ENCODE measurements around the gene PBX4. TPM values are rescaled to one million over a fixed set of nuclear protein-coding genes. Genes with fewer than 3 reads are reported as not detected.

PBX4 gene
- total and polyA plus RNA-seq, 2 experiments from 2014 or later: 3.2 to 4.3 TPM

- WGBS (ENCODE audit: low lambda C conversion rate, missing lambda C conversion rate): 92% methylated on average over 19 of the region's 19 CpGs
- H3K4me1 ChIP-seq (ENCODE audit: insufficient read depth): peaks cover 4% of the 10 kb centered on the region
- no peak overlapping the region for H3K27ac ChIP-seq
- TF ChIP-seq CTCF (IDR thresholded peaks at IDR 0.05; ENCODE audit: poor library complexity): no peak
- no peak for TF ChIP-seq EZH2 (IDR thresholded peaks at IDR 0.05; ENCODE audit: borderline replicate concordance)
- TF ChIP-seq EZH2phosphoT487 (IDR thresholded peaks at IDR 0.05; ENCODE audit: low read depth, severe bottlenecking, unreplicated experiment): no peak
- no peaks in the 10 kb centered on the region for H3K9me3 ChIP-seq (ENCODE audit: low read depth)
- H3K4me2 ChIP-seq: no peak overlapping the region
- H3K36me3 ChIP-seq (replicated peaks; ENCODE audit: insufficient read depth, low read depth): no peaks in the 10 kb centered on the region
- H3K79me2 ChIP-seq: no peaks in the 10 kb centered on the region
- H3K4me3 ChIP-seq: no peak overlapping the region
- H3K9me2 ChIP-seq (replicated peaks; ENCODE audit: insufficient read depth): no peaks in the 10 kb centered on the region
- H3K27me3 ChIP-seq: no peaks in the 10 kb centered on the region
- no peak for DNase-seq (ENCODE audit: low spot score)
- H2AFZ ChIP-seq: no peak overlapping the region
- H4K20me1 ChIP-seq (ENCODE audit: insufficient read depth, poor library complexity, severe bottlenecking): no peaks in the 10 kb centered on the region
These were observed 74.8 kb downstream of the PBX4 start for GRCh38 chr19:19543640-19544039.

- H3K27me3 ChIP-seq: no peaks in the 10 kb centered on the region
- 96% methylated on average over 13 of the region's 13 CpGs for WGBS (ENCODE audit: low lambda C conversion rate, missing lambda C conversion rate)
- no peaks in the 10 kb centered on the region for H3K9me2 ChIP-seq (replicated peaks; ENCODE audit: insufficient read depth)
- H3K36me3 ChIP-seq (replicated peaks; ENCODE audit: insufficient read depth, low read depth): no peaks in the 10 kb centered on the region
- H4K20me1 ChIP-seq (ENCODE audit: insufficient read depth, poor library complexity, severe bottlenecking): no peaks in the 10 kb centered on the region
- no peak overlapping the region for H3K4me3 ChIP-seq
- no peak for DNase-seq (ENCODE audit: low spot score)
- H3K79me2 ChIP-seq: no peaks in the 10 kb centered on the region
- TF ChIP-seq EZH2phosphoT487 (IDR thresholded peaks at IDR 0.05; ENCODE audit: low read depth, severe bottlenecking, unreplicated experiment) (no peak), CTCF (IDR thresholded peaks at IDR 0.05; ENCODE audit: poor library complexity) (no peak), EZH2 (IDR thresholded peaks at IDR 0.05; ENCODE audit: borderline replicate concordance) (no peak)
- peaks cover 10% of the 10 kb centered on the region for H3K4me1 ChIP-seq (ENCODE audit: insufficient read depth)
- no peak overlapping the region for H2AFZ ChIP-seq
- H3K27ac ChIP-seq: no peak overlapping the region
- no peaks in the 10 kb centered on the region for H3K9me3 ChIP-seq (ENCODE audit: low read depth)
- no peak overlapping the region for H3K4me2 ChIP-seq
These were observed 75.4 kb downstream of the PBX4 start for GRCh38 chr19:19543101-19543500.

- DNase-seq (ENCODE audit: low spot score): no peak
- Histone ChIP-seq H3K27me3 (no peaks in the 10 kb centered on the region), H3K79me2 (no peaks in the 10 kb centered on the region), H3K4me2 (no peak overlapping the region), H3K4me1 (ENCODE audit: insufficient read depth) (peaks cover 13% of the 10 kb centered on the region), H3K36me3 (replicated peaks; ENCODE audit: insufficient read depth, low read depth) (no peaks in the 10 kb centered on the region), H4K20me1 (ENCODE audit: insufficient read depth, poor library complexity, severe bottlenecking) (no peaks in the 10 kb centered on the region), H3K27ac (no peak overlapping the region), H3K9me3 (ENCODE audit: low read depth) (no peaks in the 10 kb centered on the region), H2AFZ (no peak overlapping the region), H3K9me2 (replicated peaks; ENCODE audit: insufficient read depth) (no peaks in the 10 kb centered on the region), H3K4me3 (no peak overlapping the region)
- TF ChIP-seq CTCF (IDR thresholded peaks at IDR 0.05; ENCODE audit: poor library complexity) (no peak), EZH2phosphoT487 (IDR thresholded peaks at IDR 0.05; ENCODE audit: low read depth, severe bottlenecking, unreplicated experiment) (no peak), EZH2 (IDR thresholded peaks at IDR 0.05; ENCODE audit: borderline replicate concordance) (no peak)
- 95% methylated on average over 12 of the region's 12 CpGs for WGBS (ENCODE audit: low lambda C conversion rate, missing lambda C conversion rate)
These were observed 76.0 kb downstream of the PBX4 start for GRCh38 chr19:19542507-19542906.

GRCh38 chr19:19541616-19542015 lies 76.9 kb downstream of the PBX4 start:
- H3K27ac ChIP-seq: no peak overlapping the region
- TF ChIP-seq EZH2phosphoT487 (IDR thresholded peaks at IDR 0.05; ENCODE audit: low read depth, severe bottlenecking, unreplicated experiment) (no peak), CTCF (IDR thresholded peaks at IDR 0.05; ENCODE audit: poor library complexity) (no peak), EZH2 (IDR thresholded peaks at IDR 0.05; ENCODE audit: borderline replicate concordance) (no peak)
- no peak overlapping the region for H3K4me3 ChIP-seq
- H3K27me3 ChIP-seq: no peaks in the 10 kb centered on the region
- H3K36me3 ChIP-seq (replicated peaks; ENCODE audit: insufficient read depth, low read depth): no peaks in the 10 kb centered on the region
- no peaks in the 10 kb centered on the region for H4K20me1 ChIP-seq (ENCODE audit: insufficient read depth, poor library complexity, severe bottlenecking)
- no peaks in the 10 kb centered on the region for H3K9me2 ChIP-seq (replicated peaks; ENCODE audit: insufficient read depth)
- H3K4me2 ChIP-seq: peak overlapping the region; percentile 62
- WGBS (ENCODE audit: low lambda C conversion rate, missing lambda C conversion rate): 88% methylated on average over 16 of the region's 16 CpGs
- H3K9me3 ChIP-seq (ENCODE audit: low read depth): no peaks in the 10 kb centered on the region
- no peak for DNase-seq (ENCODE audit: low spot score)
- H3K4me1 ChIP-seq (ENCODE audit: insufficient read depth): peaks cover 13% of the 10 kb centered on the region
- H2AFZ ChIP-seq: no peak overlapping the region
- no peaks in the 10 kb centered on the region for H3K79me2 ChIP-seq

Measured in hepatocyte (in vitro differentiated cells).